Measurements from ENCODE around the gene PRRT2.

PRRT2 gene

DNA sequence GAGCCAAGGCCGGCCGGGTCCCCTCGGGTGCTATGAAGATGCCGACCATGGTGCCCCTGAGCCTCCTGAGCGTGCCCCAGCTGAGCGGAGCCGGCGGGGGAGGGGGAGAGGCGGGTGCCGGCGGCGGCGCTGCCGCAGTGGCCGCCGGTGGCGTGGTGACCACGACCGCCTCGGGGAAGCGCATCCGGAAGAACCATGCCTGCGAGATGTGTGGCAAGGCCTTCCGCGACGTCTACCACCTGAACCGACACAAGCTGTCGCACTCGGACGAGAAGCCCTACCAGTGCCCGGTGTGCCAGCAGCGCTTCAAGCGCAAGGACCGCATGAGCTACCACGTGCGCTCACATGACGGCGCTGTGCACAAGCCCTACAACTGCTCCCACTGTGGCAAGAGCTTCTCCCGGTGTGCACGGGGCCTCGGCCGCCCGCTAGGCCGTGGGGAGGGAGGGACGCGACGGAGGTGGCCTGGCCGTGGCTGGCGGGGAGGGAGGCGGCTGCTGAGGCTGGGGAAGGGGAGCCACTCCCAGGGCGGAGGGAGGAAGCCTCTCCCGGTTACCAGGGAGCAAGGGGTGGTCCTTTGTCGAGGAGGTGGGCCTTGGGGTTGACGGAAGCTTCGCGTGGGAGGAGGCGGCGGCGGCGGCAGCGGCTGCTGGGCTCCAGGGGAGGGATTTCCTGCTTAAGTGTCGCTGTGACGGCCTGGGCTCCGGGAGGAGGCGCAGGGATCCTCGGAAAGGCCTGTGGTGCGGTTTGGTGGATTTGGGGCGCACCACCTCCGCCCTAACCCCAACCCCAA, 4.4 kb upstream of the PRRT2 start:
- Histone ChIP-seq H3K9ac (ENCODE audit: low read depth, low read length) (peak overlapping the region; percentile 77), H3K4me1 (ENCODE audit: insufficient read depth, low read length) (peaks cover 37% of the 10 kb centered on the region), H3K9me3 (ENCODE audit: insufficient read depth, low read depth, low read length) (no peaks in the 10 kb centered on the region), H3K36me3 (ENCODE audit: insufficient read depth, low read length) (peaks cover 39% of the 10 kb centered on the region), H3K4me3 (ENCODE audit: low read length) (peak overlapping the region; percentile 72), H3K27ac (ENCODE audit: low read depth, low read length) (peak overlapping the region; percentile 94), H3K27me3 (ENCODE audit: insufficient read depth, low read length) (no peaks in the 10 kb centered on the region)
- under 1% methylated on average over 63 of the region's 69 CpGs for WGBS

GRCh38 chr16:29808219-29808900, 3.6 kb upstream of the PRRT2 start:
- no peaks in the 10 kb centered on the region for H3K9me3 ChIP-seq (ENCODE audit: insufficient read depth, low read depth, low read length)
- H3K9ac ChIP-seq (ENCODE audit: low read depth, low read length), result peak overlapping the region; percentile 77
- H3K4me1 ChIP-seq (ENCODE audit: insufficient read depth, low read length), result peaks cover 42% of the 10 kb centered on the region
- peaks cover 32% of the 10 kb centered on the region for H3K36me3 ChIP-seq (ENCODE audit: insufficient read depth, low read length)
- 60% methylated on average over 25 of the region's 25 CpGs for WGBS
- H3K4me3 ChIP-seq (ENCODE audit: low read length), result peak overlapping the region; percentile 72
- peak overlapping the region; percentile 94; the same call in 1 of the 2 replicates for H3K27ac ChIP-seq (ENCODE audit: low read depth, low read length)
- H3K27me3 ChIP-seq (ENCODE audit: insufficient read depth, low read length), result no peaks in the 10 kb centered on the region

DNA sequence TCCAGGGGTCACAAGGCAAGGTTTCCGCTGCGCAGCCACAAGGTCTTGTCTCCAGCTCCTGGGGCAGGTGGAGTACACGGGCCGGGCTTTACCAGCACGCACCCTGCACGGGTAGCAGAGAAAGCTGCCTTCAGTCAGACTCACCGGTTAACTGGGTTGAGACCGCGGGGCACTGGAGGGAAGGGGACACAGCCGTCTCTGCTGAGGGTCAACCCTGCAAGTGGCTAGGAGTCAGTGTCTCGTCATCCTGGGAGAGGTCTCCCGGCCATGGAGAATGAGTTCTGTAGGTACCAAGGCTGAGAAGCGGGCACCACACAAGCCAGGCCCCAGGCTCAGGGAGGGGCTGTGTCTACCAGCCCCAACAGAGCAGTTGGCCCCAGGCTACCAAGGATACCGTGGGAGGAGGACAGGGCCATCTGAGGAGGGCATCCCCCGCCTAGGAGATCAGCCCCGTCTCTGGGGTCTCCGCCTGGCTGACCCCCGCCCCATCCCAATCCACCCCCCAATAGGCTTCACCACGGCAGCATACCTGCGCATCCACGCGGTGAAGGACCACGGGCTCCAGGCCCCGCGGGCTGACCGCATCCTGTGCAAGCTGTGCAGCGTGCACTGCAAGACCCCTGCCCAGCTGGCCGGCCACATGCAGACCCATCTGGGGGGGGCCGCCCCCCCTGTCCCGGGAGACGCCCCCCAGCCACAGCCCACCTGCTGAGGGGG, 2.8 kb upstream of the PRRT2 start:
- Histone ChIP-seq H3K9ac (ENCODE audit: low read depth, low read length) (0 out of 2 replicates have a peak overlapping the region, but pooled peaks have one; percentile 8), H3K4me3 (ENCODE audit: low read length) (peak overlapping the region; percentile 72), H3K27me3 (ENCODE audit: insufficient read depth, low read length) (no peaks in the 10 kb centered on the region), H3K9me3 (ENCODE audit: insufficient read depth, low read depth, low read length) (no peaks in the 10 kb centered on the region), H3K36me3 (ENCODE audit: insufficient read depth, low read length) (peaks cover 23% of the 10 kb centered on the region), H3K27ac (ENCODE audit: low read depth, low read length) (peak overlapping the region; percentile 74; the same call in 1 of the 2 replicates), H3K4me1 (ENCODE audit: insufficient read depth, low read length) (peaks cover 41% of the 10 kb centered on the region)
- 84% methylated on average over 29 of the region's 31 CpGs for WGBS

DNA sequence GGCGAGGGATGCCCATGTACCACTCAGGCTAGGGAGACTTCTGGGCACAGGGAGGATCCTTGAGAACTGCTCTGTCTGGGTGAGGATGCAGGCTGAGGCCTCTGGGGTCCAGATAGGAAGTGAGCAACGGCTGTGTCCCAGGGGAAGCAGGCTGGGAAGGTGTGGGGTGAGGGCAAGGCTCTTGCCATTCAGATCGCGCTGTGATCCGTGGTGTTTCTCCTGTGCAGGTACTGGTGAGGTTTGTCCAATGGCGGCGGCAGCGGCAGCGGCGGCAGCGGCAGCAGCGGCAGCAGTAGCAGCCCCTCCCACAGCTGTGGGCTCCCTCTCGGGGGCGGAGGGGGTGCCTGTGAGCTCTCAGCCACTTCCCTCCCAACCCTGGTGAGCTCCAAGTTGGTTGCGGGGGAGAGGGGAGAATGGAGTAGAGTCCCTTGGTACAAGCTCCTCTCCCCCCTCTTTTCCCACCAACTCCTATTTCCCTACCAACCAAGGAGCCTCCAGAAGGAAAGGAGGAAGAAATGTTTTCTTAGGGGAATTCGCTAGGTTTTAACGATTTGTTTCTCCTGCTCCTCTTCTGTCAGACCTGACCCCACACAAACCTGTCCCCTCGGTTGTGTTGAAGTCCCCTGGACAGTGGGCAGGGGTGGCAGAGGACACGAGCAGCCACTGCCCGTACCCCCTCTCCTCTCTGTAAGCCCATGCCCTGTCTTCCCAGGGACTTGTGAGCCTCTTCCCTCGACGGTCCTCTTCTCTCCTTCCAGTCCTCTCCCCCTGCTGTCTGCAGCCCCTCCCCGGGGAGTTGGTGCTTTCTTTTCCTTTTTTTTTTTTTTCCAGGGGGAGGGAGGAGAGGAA, 1.9 kb upstream of the PRRT2 start:
- WGBS, result 48% methylated on average over 19 of the region's 23 CpGs
- peaks cover 40% of the 10 kb centered on the region for H3K4me1 ChIP-seq (ENCODE audit: insufficient read depth, low read length)
- no peaks in the 10 kb centered on the region for H3K27me3 ChIP-seq (ENCODE audit: insufficient read depth, low read length)
- H3K9me3 ChIP-seq (ENCODE audit: insufficient read depth, low read depth, low read length), result no peaks in the 10 kb centered on the region
- peak overlapping the region; percentile 77 for H3K4me3 ChIP-seq (ENCODE audit: low read length)
- H3K27ac ChIP-seq (ENCODE audit: low read depth, low read length), result peak overlapping the region; percentile 74
- H3K9ac ChIP-seq (ENCODE audit: low read depth, low read length), result no peak overlapping the region
- peaks cover 21% of the 10 kb centered on the region for H3K36me3 ChIP-seq (ENCODE audit: insufficient read depth, low read length)

GRCh38 chr16:29810699-29811169, 1.3 kb upstream of the PRRT2 start:
- Histone ChIP-seq H3K36me3 (ENCODE audit: insufficient read depth, low read length) (peaks cover 21% of the 10 kb centered on the region), H3K4me3 (ENCODE audit: low read length) (peak overlapping the region; percentile 77), H3K9me3 (ENCODE audit: insufficient read depth, low read depth, low read length) (no peaks in the 10 kb centered on the region), H3K4me1 (ENCODE audit: insufficient read depth, low read length) (peaks cover 40% of the 10 kb centered on the region), H3K27me3 (ENCODE audit: insufficient read depth, low read length) (no peaks in the 10 kb centered on the region), H3K27ac (ENCODE audit: low read depth, low read length) (peak overlapping the region; percentile 74), H3K9ac (ENCODE audit: low read depth, low read length) (no peak overlapping the region)
- WGBS, result 11% methylated on average over 9 of the region's 9 CpGs

DNA sequence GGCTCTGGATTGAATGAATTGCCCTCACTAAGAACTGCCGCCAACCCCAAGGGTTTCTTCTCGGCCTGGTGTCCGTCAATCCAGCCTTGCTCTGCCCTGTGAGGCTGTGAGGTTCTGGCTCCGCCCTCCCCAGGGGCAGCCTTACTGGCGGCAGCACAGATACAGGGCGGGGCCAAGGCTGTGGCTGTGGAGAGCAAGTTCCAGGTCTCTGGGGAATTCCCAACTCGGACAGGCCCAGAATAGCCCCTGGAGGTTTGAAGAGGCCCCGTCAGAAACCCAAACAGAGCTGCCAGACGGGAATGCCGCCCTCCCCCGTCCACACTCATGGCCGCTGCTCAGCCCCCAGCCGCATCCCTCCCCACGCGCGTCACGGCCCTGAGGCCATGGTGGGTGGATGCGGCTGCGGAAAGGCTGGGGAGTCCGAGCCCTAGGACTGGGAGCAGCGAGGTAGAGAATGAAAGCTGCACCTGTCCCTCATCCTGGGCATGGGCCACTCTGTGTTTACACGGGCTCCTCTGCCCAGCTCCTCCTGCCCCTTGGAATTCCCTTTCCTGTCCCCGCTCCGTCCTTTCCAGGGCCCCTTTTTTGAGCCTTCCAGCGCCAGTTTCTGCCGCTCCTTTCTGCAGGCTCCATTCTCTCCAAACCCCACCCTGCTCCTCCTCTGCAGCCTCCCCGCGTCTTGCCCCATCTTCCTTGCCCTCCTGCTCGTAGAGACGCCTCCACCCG, 660 bp upstream of the PRRT2 start:
- no peaks in the 10 kb centered on the region for H3K27me3 ChIP-seq (ENCODE audit: insufficient read depth, low read length)
- WGBS, result 1% methylated on average over 30 of the region's 31 CpGs
- no peaks in the 10 kb centered on the region for H3K9me3 ChIP-seq (ENCODE audit: insufficient read depth, low read depth, low read length)
- peak overlapping the region; percentile 86; the same call in 1 of the 2 replicates for H3K27ac ChIP-seq (ENCODE audit: low read depth, low read length)
- H3K4me1 ChIP-seq (ENCODE audit: insufficient read depth, low read length), result peaks cover 40% of the 10 kb centered on the region
- H3K9ac ChIP-seq (ENCODE audit: low read depth, low read length), result peak overlapping the region; percentile 39
- peaks cover 21% of the 10 kb centered on the region for H3K36me3 ChIP-seq (ENCODE audit: insufficient read depth, low read length)
- H3K4me3 ChIP-seq (ENCODE audit: low read length), result peak overlapping the region; percentile 77

- no peak overlapping the region; the same call in 1 of the 2 replicates for H3K27ac ChIP-seq (ENCODE audit: low read depth, low read length)
- H3K9me3 ChIP-seq (ENCODE audit: insufficient read depth, low read depth, low read length), result no peaks in the 10 kb centered on the region
- WGBS, result 66% methylated on average over 9 of the region's 9 CpGs
- no peaks in the 10 kb centered on the region for H3K27me3 ChIP-seq (ENCODE audit: insufficient read depth, low read length)
- H3K4me3 ChIP-seq (ENCODE audit: low read length), result peak overlapping the region; percentile 77
- peak overlapping the region; percentile 43; the same call in 1 of the 2 replicates for H3K9ac ChIP-seq (ENCODE audit: low read depth, low read length)
- peaks cover 23% of the 10 kb centered on the region for H3K36me3 ChIP-seq (ENCODE audit: insufficient read depth, low read length)
- H3K4me1 ChIP-seq (ENCODE audit: insufficient read depth, low read length), result peaks cover 40% of the 10 kb centered on the region
Measured at GRCh38 chr16:29812754-29813643, 1.0 kb downstream of the PRRT2 start.

DNA sequence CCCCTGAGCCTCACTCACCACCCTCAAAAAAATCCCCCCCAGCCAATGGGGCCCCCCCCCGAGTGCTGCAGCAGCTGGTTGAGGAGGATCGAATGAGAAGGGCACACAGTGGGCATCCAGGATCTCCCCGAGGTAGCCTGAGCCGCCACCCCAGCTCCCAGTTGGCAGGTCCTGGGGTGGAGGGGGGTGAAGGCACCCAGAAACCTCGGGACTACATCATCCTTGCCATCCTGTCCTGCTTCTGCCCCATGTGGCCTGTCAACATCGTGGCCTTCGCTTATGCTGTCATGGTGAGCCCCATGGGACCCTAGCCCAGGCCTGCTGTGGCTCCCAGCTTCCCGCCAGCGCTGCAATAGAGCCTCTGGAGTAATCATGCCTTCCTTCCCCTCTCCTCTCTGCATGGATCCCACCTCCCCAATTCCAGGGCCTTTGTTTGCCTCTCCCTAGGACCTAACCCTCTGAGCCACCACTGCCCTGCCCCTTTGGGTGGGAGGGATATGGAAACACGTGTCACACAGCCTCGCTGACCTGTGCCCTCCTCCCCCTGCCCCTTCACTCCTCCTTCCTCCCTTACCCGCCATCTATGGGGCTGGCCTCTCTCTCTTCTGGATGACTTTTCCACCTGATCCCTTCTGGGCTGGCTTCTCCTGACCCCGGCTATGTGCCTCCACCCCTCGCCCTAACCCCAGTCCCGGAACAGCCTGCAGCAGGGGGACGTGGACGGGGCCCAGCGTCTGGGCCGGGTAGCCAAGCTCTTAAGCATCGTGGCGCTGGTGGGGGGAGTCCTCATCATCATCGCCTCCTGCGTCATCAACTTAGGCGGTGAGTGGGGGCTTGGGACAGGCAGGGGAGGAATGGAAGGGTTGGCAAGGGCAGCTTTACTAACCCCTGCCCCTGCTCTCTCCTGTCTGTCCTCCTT, 1.9 kb downstream of the PRRT2 start:
- Histone ChIP-seq H3K4me1 (ENCODE audit: insufficient read depth, low read length) (peaks cover 35% of the 10 kb centered on the region), H3K27me3 (ENCODE audit: insufficient read depth, low read length) (no peaks in the 10 kb centered on the region), H3K9me3 (ENCODE audit: insufficient read depth, low read depth, low read length) (no peaks in the 10 kb centered on the region), H3K27ac (ENCODE audit: low read depth, low read length) (peak overlapping the region; percentile 24; the same call in 1 of the 2 replicates), H3K36me3 (ENCODE audit: insufficient read depth, low read length) (peaks cover 24% of the 10 kb centered on the region), H3K9ac (ENCODE audit: low read depth, low read length) (peak overlapping the region; percentile 33), H3K4me3 (ENCODE audit: low read length) (peak overlapping the region; percentile 82)
- 67% methylated on average over 24 of the region's 24 CpGs for WGBS
